ENCODE data around the gene PPP2R3B.

GRCh38 chrX:347351-348117 lies 39.2 kb downstream of the PPP2R3B start:
- TF ChIP-seq CTCF (IDR thresholded peaks at IDR 0.05) (no peak), ZFX (IDR thresholded peaks at IDR 0.05; ENCODE audit: borderline replicate concordance) (no peak)

Data from 22Rv1 (cell line).